HepG2 (cell line): ENCODE data around the gene KIF17.

Source experiments
- GTF2F1 ChIP-seq: fragments of 150-350 bp; IDR thresholded peaks from 2 replicates; pipeline ENCODE4 v1.6.1; 2014; ENCODE audit warnings: low read length
- HNF4A ChIP-seq: sonication (generic); formaldehyde crosslinking; IDR thresholded peaks from 2 replicates; pipeline ENCODE4 v1.4.0; 2020; ENCODE audit warnings: missing genetic modification reagents
- NBN ChIP-seq: fragments of 450-650 bp; conservative IDR thresholded peaks from 2 replicates; pipeline ENCODE4 v1.6.1; 2017
- NFRKB ChIP-seq: fragments of 450-650 bp; IDR thresholded peaks from 2 replicates; pipeline ENCODE4 v1.6.1; 2017
- POLR2A ChIP-seq, 2 experiments: IDR thresholded peaks; 2 replicates each; pipeline ENCODE4 v1.6.1; 2011; ENCODE audit warnings: low read depth in 2 of 2, low read length in 2 of 2, mild to moderate bottlenecking in 1 of 2, moderate library complexity in 1 of 2; ENCODE audit not compliant: insufficient read depth in 1 of 2
- RFXANK ChIP-seq: IDR thresholded peaks from 2 replicates; pipeline ENCODE4 v1.6.1; 2016
- ZMAT3 ChIP-seq: sonication (generic); formaldehyde crosslinking; conservative IDR thresholded peaks from 2 replicates; pipeline ENCODE4 v1.7.0; 2021; ENCODE audit warnings: missing genetic modification reagents
- ZNF768 ChIP-seq: sonication (generic); formaldehyde crosslinking; IDR thresholded peaks from 2 replicates; pipeline ENCODE4 v1.4.0; 2020; ENCODE audit warnings: missing genetic modification reagents
- ZSCAN29 ChIP-seq: sonication (generic); formaldehyde crosslinking; conservative IDR thresholded peaks from 2 replicates; pipeline ENCODE4 v1.4.0; 2020; ENCODE audit warnings: mild to moderate bottlenecking, missing genetic modification reagents

- TF ChIP-seq ZSCAN29 (CRISPR knock-in tag) (no peak), ZMAT3 (no peak), HNF4A (CRISPR knock-in tag) (no peak), RFXANK (CRISPR knock-in tag) (no peak), GTF2F1 (no peak), NFRKB (no peak), NBN (no peak), ZNF768 (CRISPR knock-in tag) (no peak), POLR2A (IDR thresholded peaks at IDR 0.05; ENCODE audit: insufficient read depth in 1 of 2, low read depth in 2 of 2, low read length in 2 of 2) (no peak)
These were observed 9.8 kb downstream of the KIF17 start for GRCh38 chr1:20708057-20708456.
